Osteocyte (in vitro differentiated cells): ENCODE measurements around the gene SOX5. TPM values are rescaled to one million over a fixed set of nuclear protein-coding genes. Genes with fewer than 3 reads are reported as not detected.
"Not testable (repeated sequence)": the region's sequence is repeated elsewhere in the genome, so short reads cannot be mapped to it uniquely, and the experiment has no call there.

Source experiments
- DNase-seq: peaks from one replicate; pipeline ENCODE4 v3.0.0; 2021; ENCODE audit warnings: mixed read lengths; ENCODE audit not compliant: unreplicated experiment; ENCODE audit errors: extremely low spot score
- H3K27ac Mint-ChIP-seq: one replicate; pipeline ENCODE4 v1.8.0; 2021; ENCODE audit warnings: mild to moderate bottlenecking, mixed read lengths; ENCODE audit not compliant: unreplicated experiment
- H3K27me3 Mint-ChIP-seq: one replicate; pipeline ENCODE4 v1.8.0; 2021; ENCODE audit warnings: mixed read lengths; ENCODE audit not compliant: unreplicated experiment
- H3K36me3 Mint-ChIP-seq: one replicate; pipeline ENCODE4 v1.8.0; 2021; ENCODE audit warnings: mixed read lengths; ENCODE audit not compliant: unreplicated experiment
- H3K4me1 Mint-ChIP-seq: one replicate; pipeline ENCODE4 v1.8.0; 2021; ENCODE audit warnings: mixed read lengths; ENCODE audit not compliant: unreplicated experiment
- H3K4me3 Mint-ChIP-seq: one replicate; pipeline ENCODE4 v1.8.0; 2021; ENCODE audit warnings: mild to moderate bottlenecking, moderate library complexity, mixed read lengths; ENCODE audit not compliant: unreplicated experiment
- H3K9me3 Mint-ChIP-seq: one replicate; pipeline ENCODE4 v1.8.0; 2021; ENCODE audit warnings: mixed read lengths; ENCODE audit not compliant: unreplicated experiment
- CTCF ChIP-seq: fragments of 200-600 bp; sonication (generic); IDR thresholded peaks from 2 replicates; pipeline ENCODE4 v1.5.0; 2021; ENCODE audit warnings: antibody characterized with exemption, mild to moderate bottlenecking, moderate library complexity
- total RNA-seq: library from RNA; stranded (reverse); gene quantifications from 2 replicates; pipeline ENCODE4 v1.2.1, GENCODE V29; 2021

Gene SOX5
- total RNA-seq, 1 donor from 2014 or later, result 6.3 TPM

GRCh38 chr12:23533699-23534098 lies 415.8 kb downstream of the SOX5 start:
- no peak for TF ChIP-seq CTCF
- Mint-ChIP-seq H3K36me3 (no peaks in the 10 kb centered on the region), H3K27me3 (no peaks in the 10 kb centered on the region), H3K4me3 (no peak overlapping the region), H3K4me1 (no peaks in the 10 kb centered on the region), H3K27ac (no peak overlapping the region), H3K9me3 (peaks cover 2% of the 10 kb centered on the region)
- DNase-seq, result no peak

GRCh38 chr12:23533265-23533664 lies 416.2 kb downstream of the SOX5 start:
- TF ChIP-seq CTCF, result no peak
- H3K4me1 Mint-ChIP-seq, result no peaks in the 10 kb centered on the region
- H3K4me3 Mint-ChIP-seq, result no peak overlapping the region
- DNase-seq, result no peak
- no peaks in the 10 kb centered on the region for H3K27me3 Mint-ChIP-seq
- H3K36me3 Mint-ChIP-seq, result no peaks in the 10 kb centered on the region
- H3K9me3 Mint-ChIP-seq, result peaks cover 4% of the 10 kb centered on the region
- no peak overlapping the region for H3K27ac Mint-ChIP-seq

GRCh38 chr12:23528316-23528715 lies 421.2 kb downstream of the SOX5 start:
- no peak overlapping the region for H3K4me3 Mint-ChIP-seq
- H3K4me1 Mint-ChIP-seq, result no peaks in the 10 kb centered on the region
- H3K36me3 Mint-ChIP-seq, result no peaks in the 10 kb centered on the region
- H3K9me3 Mint-ChIP-seq, result peaks cover 23% of the 10 kb centered on the region
- TF ChIP-seq CTCF, result no peak
- no peaks in the 10 kb centered on the region for H3K27me3 Mint-ChIP-seq
- H3K27ac Mint-ChIP-seq, result no peak overlapping the region
- DNase-seq, result no peak

GRCh38 chr12:23525450-23526072 lies 423.9 kb downstream of the SOX5 start:
- Mint-ChIP-seq H3K9me3 (peaks cover 34% of the 10 kb centered on the region), H3K4me1 (no peaks in the 10 kb centered on the region), H3K27ac (no peak overlapping the region), H3K4me3 (no peak overlapping the region), H3K36me3 (no peaks in the 10 kb centered on the region), H3K27me3 (no peaks in the 10 kb centered on the region)
- DNase-seq, result no peak
- no peak for TF ChIP-seq CTCF

GRCh38 chr12:23523339-23523738 lies 426.1 kb downstream of the SOX5 start:
- Mint-ChIP-seq H3K4me1 (no peaks in the 10 kb centered on the region), H3K4me3 (no peak overlapping the region), H3K27ac (no peak overlapping the region), H3K9me3 (peaks cover 36% of the 10 kb centered on the region), H3K36me3 (no peaks in the 10 kb centered on the region), H3K27me3 (no peaks in the 10 kb centered on the region)
- TF ChIP-seq CTCF, result no peak
- no peak for DNase-seq

GRCh38 chr12:23519444-23519843 lies 430.0 kb downstream of the SOX5 start:
- not testable (repeated sequence) for DNase-seq, H3K4me3 Mint-ChIP-seq, H3K27me3 Mint-ChIP-seq, H3K36me3 Mint-ChIP-seq, H3K4me1 Mint-ChIP-seq, H3K27ac Mint-ChIP-seq
- H3K9me3 Mint-ChIP-seq, result peaks cover 23% of the 10 kb centered on the region

GRCh38 chr12:23515785-23516184 lies 433.7 kb downstream of the SOX5 start:
- not testable (repeated sequence) for H3K27me3 Mint-ChIP-seq, H3K4me3 Mint-ChIP-seq, DNase-seq, H3K4me1 Mint-ChIP-seq, H3K27ac Mint-ChIP-seq, H3K36me3 Mint-ChIP-seq
- H3K9me3 Mint-ChIP-seq, result peaks cover 13% of the 10 kb centered on the region
